ENCODE measurements around the gene RGL1.

GRCh38 chr1:183871601-183872000 is 66.7 kb downstream of the RGL1 start:
- no peak for TF ChIP-seq SP1 (IDR thresholded peaks at IDR 0.05; ENCODE audit: low read depth)
- TF ChIP-seq, protein P1, sequence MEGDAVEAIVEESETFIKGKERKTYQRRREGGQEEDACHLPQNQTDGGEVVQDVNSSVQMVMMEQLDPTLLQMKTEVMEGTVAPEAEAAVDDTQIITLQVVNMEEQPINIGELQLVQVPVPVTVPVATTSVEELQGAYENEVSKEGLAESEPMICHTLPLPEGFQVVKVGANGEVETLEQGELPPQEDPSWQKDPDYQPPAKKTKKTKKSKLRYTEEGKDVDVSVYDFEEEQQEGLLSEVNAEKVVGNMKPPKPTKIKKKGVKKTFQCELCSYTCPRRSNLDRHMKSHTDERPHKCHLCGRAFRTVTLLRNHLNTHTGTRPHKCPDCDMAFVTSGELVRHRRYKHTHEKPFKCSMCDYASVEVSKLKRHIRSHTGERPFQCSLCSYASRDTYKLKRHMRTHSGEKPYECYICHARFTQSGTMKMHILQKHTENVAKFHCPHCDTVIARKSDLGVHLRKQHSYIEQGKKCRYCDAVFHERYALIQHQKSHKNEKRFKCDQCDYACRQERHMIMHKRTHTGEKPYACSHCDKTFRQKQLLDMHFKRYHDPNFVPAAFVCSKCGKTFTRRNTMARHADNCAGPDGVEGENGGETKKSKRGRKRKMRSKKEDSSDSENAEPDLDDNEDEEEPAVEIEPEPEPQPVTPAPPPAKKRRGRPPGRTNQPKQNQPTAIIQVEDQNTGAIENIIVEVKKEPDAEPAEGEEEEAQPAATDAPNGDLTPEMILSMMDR (IDR thresholded peaks at IDR 0.05 in 2 of 3, conservative IDR thresholded peaks at IDR 0.05 in 1 of 3; ENCODE audit: borderline replicate concordance in 1 of 3, insufficient read depth in 1 of 3, low read depth in 2 of 3, low read length in 2 of 3), result no peak
- no peak for TF ChIP-seq EGR1 (IDR thresholded peaks at IDR 0.05; ENCODE audit: low read depth)
- no peak for TF ChIP-seq JUND (IDR thresholded peaks at IDR 0.05)
